Raji (cell line): ENCODE measurements around the gene TEX2.

ENCODE experiments used
- POLR2A ChIP-seq: IDR thresholded peaks from 2 replicates; pipeline ENCODE4 v1.6.1; 2011; ENCODE audit warnings: low read depth, low read length, control low read depth; ENCODE audit not compliant: insufficient read depth

TEX2 gene

DNA sequence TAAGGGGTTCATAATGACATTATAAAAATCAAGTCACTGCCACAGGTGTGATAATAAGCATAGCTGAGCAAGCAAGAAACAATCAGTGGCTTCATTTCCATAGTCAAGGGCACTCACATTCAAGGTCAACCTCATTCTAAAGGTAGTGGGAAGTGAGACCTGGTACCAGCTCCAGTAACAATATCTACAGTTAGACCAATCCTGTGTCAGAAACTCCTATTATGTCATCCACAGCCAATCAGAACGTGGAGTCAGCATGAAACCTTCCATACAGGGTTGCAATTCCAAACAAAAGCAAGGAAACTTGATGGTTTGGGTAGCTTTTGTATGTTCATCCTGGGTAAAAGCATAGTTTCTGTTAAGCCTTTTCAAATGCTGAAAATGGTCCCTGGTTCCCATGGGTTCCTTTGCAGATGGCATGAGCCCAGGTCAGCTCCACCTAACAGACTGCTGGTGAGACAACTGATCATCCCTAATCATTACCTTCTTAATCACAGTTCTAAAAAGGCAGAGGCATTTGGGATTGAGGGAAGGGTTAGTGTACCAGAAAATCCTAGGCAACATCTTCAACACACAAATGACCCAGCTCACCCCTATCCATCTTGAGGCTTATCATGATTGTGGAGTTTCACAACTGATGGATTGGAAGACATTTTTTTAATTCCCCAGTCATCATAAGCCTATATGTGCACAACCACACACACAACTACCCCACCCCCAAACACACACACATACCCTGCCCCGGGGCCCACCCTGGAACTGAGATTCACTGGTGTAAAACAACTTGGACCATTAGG, 30.4 kb downstream of the TEX2 start:
- TF ChIP-seq POLR2A: no peak

GRCh38 chr17:64231567-64232141, 31.4 kb downstream of the TEX2 start:
- no peak for TF ChIP-seq POLR2A

- TF ChIP-seq POLR2A: no peak
Measured at GRCh38 chr17:64230791-64231408, 32.2 kb downstream of the TEX2 start.

DNA sequence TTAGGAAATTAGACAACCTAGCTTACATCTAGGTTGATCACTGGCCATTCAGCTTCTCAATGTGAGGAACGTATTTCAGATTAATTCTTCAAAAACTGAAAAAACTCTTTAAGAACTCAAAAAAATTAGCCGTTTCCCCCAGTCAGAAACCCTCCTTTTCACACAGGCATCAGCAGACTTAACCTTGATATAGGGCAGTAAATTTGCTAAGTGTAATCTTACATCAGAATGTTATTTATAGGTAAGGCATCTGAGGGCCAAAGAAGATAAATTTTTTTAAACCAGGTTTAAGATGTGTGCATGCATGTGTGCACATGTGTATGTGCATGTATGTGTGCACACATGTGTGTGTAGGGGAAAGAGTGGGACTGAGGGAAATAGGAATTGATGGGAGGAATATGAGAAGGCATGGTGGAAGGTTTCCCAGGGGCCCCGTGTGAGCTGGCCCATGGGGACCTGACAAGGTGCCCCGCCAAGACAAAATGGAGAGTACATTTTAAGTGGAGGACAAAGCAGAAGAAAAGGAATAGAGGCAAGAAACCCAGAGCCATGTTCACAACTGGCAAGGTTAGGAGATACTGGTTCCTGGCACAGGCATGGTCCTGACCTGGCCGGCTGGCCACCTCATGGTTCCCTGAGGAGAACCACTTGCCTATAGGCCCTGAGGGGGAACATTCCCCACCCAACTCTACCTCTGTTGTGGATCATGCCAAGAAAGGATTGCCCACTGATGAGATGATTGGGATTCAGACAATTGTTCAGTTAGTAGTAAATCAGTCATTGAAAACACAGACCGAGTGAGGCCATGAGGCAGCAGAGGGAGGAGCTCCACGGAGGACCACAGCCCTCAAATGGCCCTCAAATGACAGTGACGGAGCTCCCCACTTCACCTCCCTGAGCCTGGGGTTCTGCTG, 33.0 kb downstream of the TEX2 start:
- TF ChIP-seq POLR2A: no peak

DNA sequence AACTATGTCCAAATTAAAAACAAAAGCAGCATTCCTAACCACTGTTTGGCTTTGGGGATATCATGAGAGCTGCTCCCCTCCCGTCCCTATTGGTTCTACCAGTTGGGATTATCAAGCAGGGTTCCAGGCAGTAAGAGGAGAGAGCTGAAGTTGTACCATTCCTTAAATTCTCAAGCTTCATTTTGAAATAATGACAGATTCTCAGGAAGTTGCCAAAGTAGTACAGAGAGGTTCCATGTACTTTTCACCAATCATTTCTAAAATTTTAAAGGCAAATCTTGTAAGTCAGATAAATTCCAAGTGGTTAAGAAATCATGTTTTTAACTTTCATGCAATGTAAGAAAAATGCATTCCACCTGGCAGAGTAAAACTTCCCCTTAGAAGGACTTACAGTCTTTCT, 36.9 kb downstream of the TEX2 start:
- no peak for TF ChIP-seq POLR2A

GRCh38 chr17:64225410-64225809, 37.6 kb downstream of the TEX2 start:
- no peak for TF ChIP-seq POLR2A

- no peak for TF ChIP-seq POLR2A
Measured at GRCh38 chr17:64223931-64224629, 39.0 kb downstream of the TEX2 start.

- TF ChIP-seq POLR2A: no peak
Measured at GRCh38 chr17:64223283-64223682, 39.8 kb downstream of the TEX2 start.

DNA sequence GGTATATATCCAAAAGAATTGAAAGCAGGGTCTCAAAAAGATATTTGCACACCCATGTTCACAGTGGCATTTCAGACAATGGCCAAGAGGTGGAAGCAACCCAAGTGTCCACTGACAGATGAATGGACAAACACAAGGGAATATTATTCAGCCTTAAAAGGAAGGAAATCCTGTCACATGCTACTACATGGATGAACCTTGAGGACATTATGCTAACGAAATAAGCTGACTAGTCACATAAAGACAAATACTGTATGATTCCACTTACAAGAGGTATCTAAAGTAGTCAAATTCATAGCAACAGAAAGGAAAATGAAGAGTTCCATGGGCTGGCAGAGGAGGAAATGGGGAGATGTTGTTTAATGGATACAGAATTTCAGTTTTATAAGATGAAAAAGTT, 41.4 kb downstream of the TEX2 start:
- no peak for TF ChIP-seq POLR2A

- no peak for TF ChIP-seq POLR2A
Measured at GRCh38 chr17:64219571-64219970, 43.5 kb downstream of the TEX2 start.

DNA sequence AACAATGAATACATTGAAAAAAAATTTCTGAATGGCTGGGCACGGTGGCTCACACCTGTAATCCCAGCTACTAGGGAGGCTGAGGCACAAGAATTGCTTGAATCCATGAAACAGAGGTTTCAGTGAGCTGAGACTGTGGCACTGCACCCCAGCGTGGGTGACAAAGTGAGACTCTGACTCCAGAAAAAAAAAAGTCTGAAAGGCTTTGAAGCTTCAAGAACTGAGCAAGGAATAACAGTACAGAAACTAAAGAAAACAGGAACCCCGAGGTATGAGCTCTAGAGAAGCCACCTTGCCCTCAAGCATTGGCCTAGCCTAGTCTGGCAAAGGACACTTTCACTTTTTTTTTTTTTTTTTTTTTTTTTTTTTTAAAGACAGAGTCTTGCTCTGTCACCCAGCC, 45.0 kb downstream of the TEX2 start:
- no peak for TF ChIP-seq POLR2A

DNA sequence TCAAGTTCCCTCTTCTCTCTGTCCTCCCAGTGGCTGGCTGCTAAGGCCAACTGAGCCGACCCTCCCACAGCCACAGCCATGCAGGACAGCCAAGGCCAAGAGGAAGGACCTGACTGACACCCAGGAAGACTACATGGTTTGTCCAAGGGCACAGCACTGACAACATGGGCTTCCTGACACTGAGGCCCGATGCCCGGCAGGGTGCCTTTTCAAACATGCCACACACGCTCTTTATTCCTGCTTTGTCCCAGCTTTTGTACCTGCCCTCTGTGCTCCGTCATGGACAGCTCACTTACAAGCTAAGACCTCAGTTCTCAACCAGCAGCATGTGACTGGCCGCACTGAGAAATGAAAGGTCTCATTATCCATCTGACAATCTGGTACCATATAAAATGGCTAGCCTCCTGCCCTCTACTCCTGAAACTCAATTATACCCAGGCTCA, 45.8 kb downstream of the TEX2 start:
- no peak for TF ChIP-seq POLR2A

- no peak for TF ChIP-seq POLR2A
Measured at GRCh38 chr17:64216338-64217248, 46.5 kb downstream of the TEX2 start.

DNA sequence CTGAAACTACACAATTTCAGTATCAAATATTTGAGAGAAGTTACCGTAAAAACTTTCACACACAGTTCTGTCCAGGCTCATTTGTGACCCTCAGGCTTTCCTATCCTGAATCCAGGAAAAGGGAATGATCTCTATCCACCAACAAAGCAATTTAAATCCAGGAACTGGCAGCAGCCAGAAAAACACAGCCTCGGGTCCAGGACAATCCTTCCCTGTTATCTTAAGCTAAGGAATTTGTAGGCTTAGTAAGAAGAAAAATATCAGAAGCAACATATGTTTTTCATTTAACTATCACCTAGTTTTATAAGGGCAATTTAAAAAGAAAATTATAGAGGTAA, 47.1 kb downstream of the TEX2 start:
- no peak for TF ChIP-seq POLR2A
